ENCODE measurements around the gene SGO2.
"Not testable (repeated sequence)": the region's sequence is repeated elsewhere in the genome, so short reads cannot be mapped to it uniquely, and the experiment has no call there.

SGO2 gene

DNA sequence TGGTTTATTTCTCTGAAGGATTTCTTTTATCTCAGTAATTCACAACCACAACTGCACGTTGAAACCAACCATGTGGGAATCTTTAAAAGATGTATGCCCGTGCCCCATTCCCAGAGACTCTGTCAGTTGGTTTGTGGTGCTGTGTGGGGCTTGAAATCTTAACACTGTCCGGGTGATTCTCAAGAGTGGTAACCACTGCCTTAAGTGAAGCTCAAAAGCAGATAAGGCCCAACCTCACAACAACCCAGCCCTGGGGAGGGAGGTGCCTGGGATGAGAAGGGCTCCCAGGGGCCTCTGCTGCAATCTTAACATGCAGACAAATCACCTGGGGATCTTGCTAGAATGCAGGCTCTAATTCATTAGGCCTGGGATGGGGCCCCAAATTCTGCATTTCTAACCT is 73.2 kb downstream of the SGO2 start:
- FAIRE-seq (no peak), DNase-seq (ENCODE audit: insufficient read length) (no peak)
- TF ChIP-seq TAF1 (IDR thresholded peaks at IDR 0.05; ENCODE audit: borderline replicate concordance, low read depth, low read length) = no peak
- TF ChIP-seq POLR2A (IDR thresholded peaks at IDR 0.05; ENCODE audit: low read depth, low read length) = no peak
- no peak for TF ChIP-seq POLR2AphosphoS5 (IDR thresholded peaks at IDR 0.05; ENCODE audit: low read depth, low read length)

GRCh38 chr2:200600549-200601225 is 74.7 kb downstream of the SGO2 start:
- DNase-seq (ENCODE audit: insufficient read length) (no peak), FAIRE-seq (no peak)
- TF ChIP-seq TAF1 (IDR thresholded peaks at IDR 0.05; ENCODE audit: borderline replicate concordance, low read depth, low read length) (no peak), POLR2AphosphoS5 (IDR thresholded peaks at IDR 0.05; ENCODE audit: low read depth, low read length) (no peak)

- no peak for FAIRE-seq
- TF ChIP-seq TAF1 (IDR thresholded peaks at IDR 0.05; ENCODE audit: borderline replicate concordance, low read depth, low read length) (no peak), POLR2A (IDR thresholded peaks at IDR 0.05; ENCODE audit: low read depth, low read length) (no peak), POLR2AphosphoS5 (IDR thresholded peaks at IDR 0.05; ENCODE audit: low read depth, low read length) (no peak)
- DNase-seq (ENCODE audit: insufficient read length) = no peak
These were observed 76.6 kb downstream of the SGO2 start for GRCh38 chr2:200602584-200602983.

GRCh38 chr2:200603972-200604371 is 78.0 kb downstream of the SGO2 start:
- no peak for FAIRE-seq
- TF ChIP-seq POLR2A (IDR thresholded peaks at IDR 0.05; ENCODE audit: low read depth, low read length) (no peak), POLR2AphosphoS5 (IDR thresholded peaks at IDR 0.05; ENCODE audit: low read depth, low read length) (no peak), TAF1 (IDR thresholded peaks at IDR 0.05; ENCODE audit: borderline replicate concordance, low read depth, low read length) (no peak)
- no peak for DNase-seq (ENCODE audit: insufficient read length)

DNA sequence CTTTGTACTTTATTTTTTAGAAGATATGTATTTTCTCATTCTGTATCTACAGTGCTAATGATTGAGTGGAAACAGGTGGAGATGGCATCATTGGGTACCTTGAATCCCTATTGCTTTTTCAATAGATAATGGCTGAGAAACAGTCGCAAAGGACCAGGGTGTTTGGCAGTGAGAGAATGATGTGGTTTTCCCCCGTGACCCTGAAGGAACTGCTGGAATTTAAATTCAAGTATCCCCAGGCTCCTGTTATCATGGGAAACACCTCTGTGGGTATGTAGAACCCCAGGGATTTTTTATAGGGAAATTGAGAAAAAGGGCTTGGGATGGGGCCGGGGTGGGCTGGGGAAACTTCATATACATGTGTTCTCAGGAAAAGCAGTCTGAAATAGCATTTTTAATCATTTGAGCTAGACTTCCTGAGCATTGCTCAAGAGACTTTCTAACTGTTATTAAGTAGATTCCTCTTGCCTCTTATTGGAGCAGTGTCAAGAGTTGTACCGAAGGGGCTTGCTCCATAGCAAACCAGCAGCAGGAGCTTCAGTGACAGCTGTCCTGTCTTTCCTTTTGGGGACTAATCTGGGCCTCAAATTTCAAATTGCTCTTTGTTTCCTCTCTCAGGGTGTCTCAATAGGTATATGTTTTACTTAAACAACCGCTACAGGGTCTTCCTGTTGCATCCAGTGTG is 78.7 kb downstream of the SGO2 start:
- FAIRE-seq (no peak), DNase-seq (ENCODE audit: insufficient read length) (no peak)

GRCh38 chr2:200608341-200609027 is 82.5 kb downstream of the SGO2 start:
- TF ChIP-seq TAF1 (IDR thresholded peaks at IDR 0.05; ENCODE audit: borderline replicate concordance, low read depth, low read length) (no peak), POLR2AphosphoS5 (IDR thresholded peaks at IDR 0.05; ENCODE audit: low read depth, low read length) (no peak), POLR2A (IDR thresholded peaks at IDR 0.05; ENCODE audit: low read depth, low read length) (no peak)
- no peak for DNase-seq (ENCODE audit: insufficient read length)
- no peak for FAIRE-seq

More for the DNA sequence above, 78.7 kb downstream of the SGO2 start:
- TF ChIP-seq POLR2AphosphoS5 (IDR thresholded peaks at IDR 0.05; ENCODE audit: low read depth, low read length) (no peak), TAF1 (IDR thresholded peaks at IDR 0.05; ENCODE audit: borderline replicate concordance, low read depth, low read length) (no peak), POLR2A (IDR thresholded peaks at IDR 0.05; ENCODE audit: low read depth, low read length) (no peak)

DNA sequence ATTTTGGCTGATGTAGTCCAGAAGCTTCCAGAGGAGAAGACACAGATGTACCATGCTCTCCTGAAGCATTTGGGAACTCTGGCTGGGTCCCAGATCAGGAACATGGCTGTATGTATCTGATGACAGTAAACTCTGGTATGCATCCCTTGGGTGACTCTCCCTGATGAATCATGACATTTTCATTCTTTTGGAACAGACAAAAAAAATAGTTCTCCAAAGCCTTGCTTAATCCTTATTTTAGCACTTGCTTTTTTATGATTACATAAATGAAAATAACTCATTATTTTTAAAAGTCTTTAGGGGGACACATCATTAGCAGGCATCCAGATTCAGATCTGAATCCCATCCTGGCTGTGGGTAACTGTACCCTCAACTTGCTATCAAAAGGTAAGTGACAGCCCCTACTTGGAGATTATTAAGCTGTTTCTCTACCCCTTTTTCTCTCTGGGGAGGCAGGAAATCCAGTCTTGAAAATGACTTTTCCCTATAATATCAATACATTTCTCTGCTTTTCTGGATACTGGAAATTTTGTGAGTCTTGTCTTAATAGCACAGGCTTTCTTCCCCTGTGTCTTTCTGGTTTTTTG is 83.1 kb downstream of the SGO2 start:
- DNase-seq (ENCODE audit: insufficient read length) (no peak), FAIRE-seq (no peak)
- no peak for TF ChIP-seq TAF1 (IDR thresholded peaks at IDR 0.05; ENCODE audit: borderline replicate concordance, low read depth, low read length)

- not testable (repeated sequence) for FAIRE-seq
These were observed 84.2 kb downstream of the SGO2 start for GRCh38 chr2:200610217-200610616.

GRCh38 chr2:200613692-200614091 is 87.7 kb downstream of the SGO2 start:
- FAIRE-seq (no peak), DNase-seq (ENCODE audit: insufficient read length) (no peak)
- TF ChIP-seq TAF1 (IDR thresholded peaks at IDR 0.05; ENCODE audit: borderline replicate concordance, low read depth, low read length) (no peak), POLR2AphosphoS5 (IDR thresholded peaks at IDR 0.05; ENCODE audit: low read depth, low read length) (no peak), POLR2A (IDR thresholded peaks at IDR 0.05; ENCODE audit: low read depth, low read length) (no peak)

More at GRCh38 chr2:200610217-200610616, 84.2 kb downstream of the SGO2 start:
- DNase-seq (ENCODE audit: insufficient read length) = not testable (repeated sequence)

- FAIRE-seq = no peak
- DNase-seq (ENCODE audit: insufficient read length) = no peak
These were observed 88.2 kb downstream of the SGO2 start for GRCh38 chr2:200614249-200614648.

GRCh38 chr2:200615247-200615646 is 89.2 kb downstream of the SGO2 start:
- DNase-seq (ENCODE audit: insufficient read length) = no peak

More at GRCh38 chr2:200614249-200614648, 88.2 kb downstream of the SGO2 start:
- TF ChIP-seq POLR2A (IDR thresholded peaks at IDR 0.05; ENCODE audit: low read depth, low read length) = no peak
- no peak for TF ChIP-seq TAF1 (IDR thresholded peaks at IDR 0.05; ENCODE audit: borderline replicate concordance, low read depth, low read length)
- no peak for TF ChIP-seq POLR2AphosphoS5 (IDR thresholded peaks at IDR 0.05; ENCODE audit: low read depth, low read length)

More at GRCh38 chr2:200615247-200615646, 89.2 kb downstream of the SGO2 start:
- TF ChIP-seq POLR2A (IDR thresholded peaks at IDR 0.05; ENCODE audit: low read depth, low read length) = no peak
- TF ChIP-seq TAF1 (IDR thresholded peaks at IDR 0.05; ENCODE audit: borderline replicate concordance, low read depth, low read length) = no peak
- no peak for TF ChIP-seq POLR2AphosphoS5 (IDR thresholded peaks at IDR 0.05; ENCODE audit: low read depth, low read length)
- FAIRE-seq = no peak

All from GM12892 (cell line).